Activated CD4-positive, alpha-beta T cell treated with anti-CD3 and anti-CD28 coated beads, Interleukin-2, amount 50 U/mL, for 16 hours (primary cell): ENCODE data around the gene CPA1.

ENCODE experiments used
- DNase-seq: peaks from one replicate; pipeline ENCODE4 v3.0.0-alpha.2; 2020

The CPA1 gene

DNA sequence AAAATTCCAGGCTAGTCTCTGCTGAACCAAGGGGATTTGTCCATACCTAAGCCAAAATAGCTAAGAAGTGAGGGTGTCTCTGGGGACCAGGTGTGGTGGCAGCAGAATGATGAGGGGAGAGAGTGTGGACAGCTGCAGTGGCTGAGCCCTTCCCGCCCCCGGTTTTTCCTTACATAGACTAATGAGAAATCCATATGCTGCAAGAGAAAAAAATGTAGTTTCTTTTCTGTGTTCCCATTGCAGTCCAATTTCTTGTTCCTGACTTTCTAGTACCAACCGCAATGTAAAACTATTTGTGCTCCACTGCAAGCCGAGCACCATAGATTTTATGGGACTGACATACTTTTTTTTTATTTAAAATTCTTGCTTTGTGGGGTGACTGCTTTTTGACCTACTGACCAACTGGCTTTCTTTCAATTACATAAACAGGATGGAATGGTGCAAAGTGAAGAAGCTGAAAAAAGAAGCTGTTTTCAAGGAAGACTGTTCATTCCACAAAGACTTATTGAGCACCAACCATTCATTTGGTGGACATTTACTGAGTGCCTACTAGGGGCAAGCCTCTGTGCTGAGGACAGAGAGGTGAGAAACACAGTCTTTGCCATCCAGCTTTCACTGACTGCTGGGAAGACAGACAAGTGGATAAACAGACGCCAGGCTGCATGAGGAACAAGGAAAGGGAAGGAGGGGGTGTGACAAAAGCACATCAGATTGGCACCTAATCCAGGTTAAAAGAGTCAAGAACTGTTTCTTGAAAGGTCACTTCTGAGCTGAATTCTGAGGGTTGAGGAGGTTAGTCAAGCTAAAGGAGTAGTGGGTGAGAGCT is 50.8 kb downstream of the CPA1 start:
- DNase-seq, result no peak

GRCh38 chr7:130432886-130433285 is 52.6 kb downstream of the CPA1 start:
- DNase-seq, result no peak

GRCh38 chr7:130433301-130433700 is 53.0 kb downstream of the CPA1 start:
- DNase-seq, result no peak

- DNase-seq, result no peak
Observed at GRCh38 chr7:130435311-130435854, 55.1 kb downstream of the CPA1 start.

DNA sequence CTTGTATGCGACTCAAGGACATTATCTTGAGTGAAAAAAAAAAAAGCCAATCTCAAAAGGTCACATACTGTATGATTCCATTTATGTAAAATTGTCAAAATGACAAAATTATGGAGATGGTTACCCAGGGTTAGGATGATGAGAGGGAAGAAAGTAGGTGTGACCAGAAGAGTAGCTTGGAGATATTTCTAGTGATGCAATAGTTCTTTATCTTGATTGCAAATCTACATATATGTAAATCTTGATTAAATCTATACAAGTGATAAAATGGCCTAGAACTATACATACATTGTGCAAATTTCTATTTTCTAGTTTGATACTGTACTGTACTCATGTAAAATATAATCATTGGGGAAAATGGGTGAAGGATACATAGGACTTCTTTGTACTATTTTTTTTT is 56.0 kb downstream of the CPA1 start:
- DNase-seq, result no peak
